ENCODE data around the gene SIK2. TPM values are rescaled to one million over a fixed set of nuclear protein-coding genes. Genes with fewer than 3 reads are reported as not detected.

SIK2 gene
- total and polyA plus RNA-seq, 2 donors (not counting 3 experiments of a cell fraction or from before 2014, with no cell fraction given), result 14.6 to 17.1 TPM

DNA sequence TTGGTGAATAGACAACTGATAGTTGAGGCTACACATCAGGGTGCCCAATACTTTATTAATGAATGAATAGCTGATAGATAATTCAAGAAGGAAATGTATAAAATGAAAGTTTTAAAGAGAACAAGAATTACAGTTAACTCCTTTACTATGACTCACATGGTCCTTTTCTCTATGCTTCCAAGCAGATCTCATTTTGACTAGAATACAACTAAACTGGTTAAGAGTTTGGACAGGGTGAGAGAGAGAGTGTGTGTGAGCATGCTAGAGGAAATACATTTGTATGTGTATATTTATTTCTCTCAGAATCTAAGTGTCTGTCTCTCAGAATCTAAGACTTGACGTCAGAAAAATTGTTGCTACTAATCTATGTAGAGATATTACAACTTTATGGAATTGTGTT lies 66.7 kb downstream of the SIK2 start:
- no peak for FAIRE-seq
- Histone ChIP-seq H3K27ac (ENCODE audit: insufficient read depth, low read depth, low read length) (no peak overlapping the region), H3K4me2 (ENCODE audit: insufficient read depth, low read length) (no peak overlapping the region), H3K9me1 (replicated peaks; ENCODE audit: control insufficient read depth, extremely low read depth, insufficient read depth, low read length) (no peaks in the 10 kb centered on the region), H3K9me3 (replicated peaks; ENCODE audit: control insufficient read depth, insufficient read depth, low read length) (no peaks in the 10 kb centered on the region), H3K36me3 (ENCODE audit: control insufficient read depth in 2 of 2, extremely low read depth in 1 of 2, insufficient read depth in 2 of 2, low read length in 2 of 2) (peaks cover 0 to 9% of the 10 kb centered on the region in 2 experiments), H3K79me2 (ENCODE audit: control insufficient read depth, insufficient read depth, low read length) (no peaks in the 10 kb centered on the region), H3K9ac (replicated peaks; ENCODE audit: extremely low read depth, insufficient read depth, low read length) (no peak overlapping the region), H3K27me3 (ENCODE audit: control insufficient read depth in 2 of 2, insufficient read depth in 2 of 2, low read length in 2 of 2) (no peaks in the 10 kb centered on the region), H2AFZ (ENCODE audit: low read depth, low read length) (no peak overlapping the region), H3K4me3 (replicated peaks in 1 of 3; ENCODE audit: insufficient read depth in 1 of 3, low read depth in 1 of 3, low read length in 3 of 3) (no peak overlapping the region), H3K4me1 (ENCODE audit: control insufficient read depth, extremely low read depth, insufficient read depth, low read length) (peaks cover under 1% of the 10 kb centered on the region), H4K20me1 (replicated peaks; ENCODE audit: control insufficient read depth, extremely low read depth, insufficient read depth, low read length) (no peaks in the 10 kb centered on the region)
- TF ChIP-seq GATA2 (IDR thresholded peaks at IDR 0.05; ENCODE audit: insufficient read depth, insufficient read length, low read depth, low read length), result no peak
- TF ChIP-seq JUN (IDR thresholded peaks at IDR 0.05; ENCODE audit: borderline replicate concordance, insufficient read depth, insufficient read length, low read depth), result no peak
- TF ChIP-seq FOS (IDR thresholded peaks at IDR 0.05; ENCODE audit: borderline replicate concordance, insufficient read depth, low read length), result no peak
- TF ChIP-seq EZH2 (IDR thresholded peaks at IDR 0.05; ENCODE audit: borderline replicate concordance, low read depth, low read length, severe bottlenecking), result no peak
- TF ChIP-seq, protein P1, sequence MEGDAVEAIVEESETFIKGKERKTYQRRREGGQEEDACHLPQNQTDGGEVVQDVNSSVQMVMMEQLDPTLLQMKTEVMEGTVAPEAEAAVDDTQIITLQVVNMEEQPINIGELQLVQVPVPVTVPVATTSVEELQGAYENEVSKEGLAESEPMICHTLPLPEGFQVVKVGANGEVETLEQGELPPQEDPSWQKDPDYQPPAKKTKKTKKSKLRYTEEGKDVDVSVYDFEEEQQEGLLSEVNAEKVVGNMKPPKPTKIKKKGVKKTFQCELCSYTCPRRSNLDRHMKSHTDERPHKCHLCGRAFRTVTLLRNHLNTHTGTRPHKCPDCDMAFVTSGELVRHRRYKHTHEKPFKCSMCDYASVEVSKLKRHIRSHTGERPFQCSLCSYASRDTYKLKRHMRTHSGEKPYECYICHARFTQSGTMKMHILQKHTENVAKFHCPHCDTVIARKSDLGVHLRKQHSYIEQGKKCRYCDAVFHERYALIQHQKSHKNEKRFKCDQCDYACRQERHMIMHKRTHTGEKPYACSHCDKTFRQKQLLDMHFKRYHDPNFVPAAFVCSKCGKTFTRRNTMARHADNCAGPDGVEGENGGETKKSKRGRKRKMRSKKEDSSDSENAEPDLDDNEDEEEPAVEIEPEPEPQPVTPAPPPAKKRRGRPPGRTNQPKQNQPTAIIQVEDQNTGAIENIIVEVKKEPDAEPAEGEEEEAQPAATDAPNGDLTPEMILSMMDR (IDR thresholded peaks at IDR 0.05; ENCODE audit: extremely low read depth in 1 of 2, insufficient read depth in 1 of 2, low read depth in 1 of 2, low read length in 2 of 2), result no peak
- no peak for TF ChIP-seq MYC (IDR thresholded peaks at IDR 0.05; ENCODE audit: low read depth, low read length)
- no peak for TF ChIP-seq POLR2A (IDR thresholded peaks at IDR 0.05; ENCODE audit: low read depth, low read length)
- TF ChIP-seq, protein P2, sequence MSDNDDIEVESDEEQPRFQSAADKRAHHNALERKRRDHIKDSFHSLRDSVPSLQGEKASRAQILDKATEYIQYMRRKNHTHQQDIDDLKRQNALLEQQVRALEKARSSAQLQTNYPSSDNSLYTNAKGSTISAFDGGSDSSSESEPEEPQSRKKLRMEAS (IDR thresholded peaks at IDR 0.05; ENCODE audit: insufficient read depth, insufficient read length), result no peak
- TF ChIP-seq POLR2AphosphoS5 (IDR thresholded peaks at IDR 0.05; ENCODE audit: insufficient read depth, low read depth, low read length), result no peak
- ChIA-PET CTCF (interaction anchor here (0.7 to 1.2 kb wide), 3 partner anchors 10 to 65 kb away, joined by 3 to 4 read pairs (median 3); no protein-coding TSS in a partner anchor), POLR2A (no interaction called here)
- dilution Hi-C loops (cut with MboI; ENCODE audit: extremely low pct_ligation_motif_present, low sequenced_read_pairs) (no loop called here), intact Hi-C loops (cut with micrococcal nuclease) (no loop called here)
- DNase-seq (ENCODE audit: low read depth, low spot score), result no peak
- no TSS peak for BruUV-seq (replicated peaks)
